Esophagus muscularis mucosa (tissue), 3 donors: Measurements from ENCODE around the gene NEK9.

Experiments
- POLR2A ChIP-seq: fragments of 450-650 bp; IDR thresholded peaks from one replicate; pipeline ENCODE4 v1.6.1; 2017; ENCODE audit warnings: antibody characterized with exemption, moderate library complexity, mild to moderate bottlenecking, low read depth
- POLR2AphosphoS5 ChIP-seq, 2 donors: sonication (generic); formaldehyde crosslinking; IDR thresholded peaks; one replicate each; pipeline ENCODE4 v1.6.1; 2017; ENCODE audit warnings: antibody characterized with exemption in 2 of 2
- TF ChIP-seq, protein P1 (sequence below), 3 experiments: fragments of 200-600 bp in 2 of 3; fragments of 450-650 bp in 1 of 3; sonication (generic) in 2 of 3; IDR thresholded peaks; one replicate each; pipeline ENCODE4 v1.5.1; 2017 to 2019; ENCODE audit warnings: antibody characterized with exemption in 3 of 3, mild to moderate bottlenecking in 2 of 3, moderate library complexity in 1 of 3

DNA sequence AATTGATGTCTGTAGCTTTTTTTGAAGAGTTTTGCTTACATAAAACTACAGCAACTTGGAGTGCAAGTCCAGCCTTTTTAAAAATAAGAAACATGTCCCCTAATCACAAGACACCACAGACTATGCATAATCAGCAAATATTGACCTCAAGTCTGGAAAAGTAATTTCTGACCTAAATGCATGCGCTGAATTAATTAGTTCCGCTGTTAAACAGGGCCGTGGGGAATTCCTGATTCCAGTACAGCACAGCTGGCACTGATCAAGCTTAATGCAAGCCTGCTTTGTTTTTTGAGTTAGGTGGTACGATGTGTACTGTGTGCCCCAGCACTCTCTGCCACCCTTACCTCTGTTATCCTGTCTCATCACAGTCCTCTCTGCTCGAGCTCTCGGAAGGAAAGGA, 84.8 kb downstream of the NEK9 start:
- no peak for TF ChIP-seq POLR2A
- TF ChIP-seq, protein P1, sequence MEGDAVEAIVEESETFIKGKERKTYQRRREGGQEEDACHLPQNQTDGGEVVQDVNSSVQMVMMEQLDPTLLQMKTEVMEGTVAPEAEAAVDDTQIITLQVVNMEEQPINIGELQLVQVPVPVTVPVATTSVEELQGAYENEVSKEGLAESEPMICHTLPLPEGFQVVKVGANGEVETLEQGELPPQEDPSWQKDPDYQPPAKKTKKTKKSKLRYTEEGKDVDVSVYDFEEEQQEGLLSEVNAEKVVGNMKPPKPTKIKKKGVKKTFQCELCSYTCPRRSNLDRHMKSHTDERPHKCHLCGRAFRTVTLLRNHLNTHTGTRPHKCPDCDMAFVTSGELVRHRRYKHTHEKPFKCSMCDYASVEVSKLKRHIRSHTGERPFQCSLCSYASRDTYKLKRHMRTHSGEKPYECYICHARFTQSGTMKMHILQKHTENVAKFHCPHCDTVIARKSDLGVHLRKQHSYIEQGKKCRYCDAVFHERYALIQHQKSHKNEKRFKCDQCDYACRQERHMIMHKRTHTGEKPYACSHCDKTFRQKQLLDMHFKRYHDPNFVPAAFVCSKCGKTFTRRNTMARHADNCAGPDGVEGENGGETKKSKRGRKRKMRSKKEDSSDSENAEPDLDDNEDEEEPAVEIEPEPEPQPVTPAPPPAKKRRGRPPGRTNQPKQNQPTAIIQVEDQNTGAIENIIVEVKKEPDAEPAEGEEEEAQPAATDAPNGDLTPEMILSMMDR (IDR thresholded peaks at IDR 0.05) = no peak
- TF ChIP-seq POLR2AphosphoS5 (IDR thresholded peaks at IDR 0.05) = no peak
